ENCODE measurements around the gene ZBTB38. TPM values are rescaled to one million over a fixed set of nuclear protein-coding genes. Genes with fewer than 3 reads are reported as not detected.

Gene ZBTB38
- total and polyA plus RNA-seq, 2 experiments from 2014 or later: 112 to 175 TPM

- Histone ChIP-seq H3K79me2 (ENCODE audit: insufficient read depth) (peaks cover 65% of the 10 kb centered on the region), H3K4me1 (ENCODE audit: insufficient read depth) (peaks cover 58% of the 10 kb centered on the region), H3K9me3 (ENCODE audit: low read depth) (no peaks in the 10 kb centered on the region), H3K9ac (peak overlapping the region; percentile 93), H3K4me3 (peak overlapping the region; percentile 88), H3F3A (ENCODE audit: insufficient read depth) (peaks cover 64% of the 10 kb centered on the region), H3K9me2 (ENCODE audit: insufficient read depth) (no peaks in the 10 kb centered on the region), H3K4me2 (ENCODE audit: unreplicated experiment) (peak overlapping the region; percentile 89), H3K27me3 (replicated peaks; ENCODE audit: insufficient read depth) (no peaks in the 10 kb centered on the region), H3K36me3 (ENCODE audit: low read depth) (peaks cover 36% of the 10 kb centered on the region), H4K20me1 (ENCODE audit: insufficient read depth) (no peaks in the 10 kb centered on the region), H2AFZ (no peak overlapping the region), H3K27ac (peak overlapping the region; percentile 92)
- 95 to 96% methylated on average over 1 of the region's 1 CpG for WGBS, 2 experiments (ENCODE audit: low coverage in 1 of 2, low lambda C conversion rate in 2 of 2, missing lambda C conversion rate in 2 of 2)
- no peak for DNase-seq
- in situ Hi-C loops (cut with MboI): no loop called here
- TF ChIP-seq EZH2phosphoT487 (IDR thresholded peaks at IDR 0.05; ENCODE audit: insufficient read depth, low read depth) (no peak), EZH2 (IDR thresholded peaks at IDR 0.05; ENCODE audit: insufficient read depth, poor library complexity, severe bottlenecking) (no peak)
Measured at GRCh38 chr3:141401095-141401494, 32.8 kb downstream of the ZBTB38 start.

DNA sequence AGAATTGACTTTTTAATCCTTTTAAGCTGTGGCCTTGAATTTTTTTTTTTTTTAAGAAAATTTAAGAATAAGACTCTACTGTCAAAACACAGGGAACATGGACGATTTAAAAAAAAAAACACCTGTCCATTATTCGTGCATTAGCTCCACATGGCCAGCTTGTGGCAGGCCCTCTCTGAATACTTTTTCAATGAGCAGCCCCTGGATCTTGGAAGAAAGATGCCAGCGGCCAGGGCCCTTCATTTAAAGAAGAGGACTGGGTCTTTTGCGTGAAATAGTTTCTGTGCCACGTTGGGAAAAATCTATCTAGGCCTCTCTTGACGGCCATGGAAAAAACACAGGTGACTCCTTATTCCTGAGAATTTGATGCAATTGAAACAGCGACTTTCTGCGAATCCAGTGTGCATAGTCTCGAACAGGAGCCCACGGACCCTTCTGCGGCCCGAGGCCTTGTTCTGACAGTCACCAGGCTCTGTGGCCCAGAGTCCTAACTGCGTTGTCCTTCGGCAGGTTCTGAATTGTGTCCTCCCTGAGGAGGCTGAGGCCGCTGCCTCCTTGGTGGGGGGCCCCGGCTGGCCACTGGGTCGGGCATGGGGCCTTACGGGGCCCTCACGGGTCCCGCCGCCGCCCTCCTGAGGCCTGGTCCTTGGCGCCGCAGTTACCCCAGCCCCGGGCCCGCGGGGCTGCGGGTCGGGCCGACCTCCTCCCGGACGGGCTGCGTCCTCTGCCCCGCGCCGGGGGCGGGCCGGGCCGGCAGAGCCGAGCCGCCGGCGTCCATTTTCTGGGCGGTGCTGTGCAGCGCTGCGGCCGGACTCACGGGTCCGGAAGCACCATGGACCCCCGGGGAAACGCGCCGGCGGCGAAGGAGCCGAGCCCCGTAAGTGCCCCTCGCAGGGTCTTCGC is 33.5 kb downstream of the ZBTB38 start:
- peak overlapping the region; percentile 88 for H3K4me3 ChIP-seq
- H3K79me2 ChIP-seq (ENCODE audit: insufficient read depth): peaks cover 70% of the 10 kb centered on the region
- peak overlapping the region; percentile 93 for H3K9ac ChIP-seq
- H3K4me2 ChIP-seq (ENCODE audit: unreplicated experiment): peak overlapping the region; percentile 89
- peak overlapping the region; percentile 50 for H2AFZ ChIP-seq
- H3K9me3 ChIP-seq (ENCODE audit: low read depth): no peaks in the 10 kb centered on the region
- H4K20me1 ChIP-seq (ENCODE audit: insufficient read depth): no peaks in the 10 kb centered on the region
- in situ Hi-C loops (cut with MboI): no loop called here
- TF ChIP-seq EZH2 (IDR thresholded peaks at IDR 0.05; ENCODE audit: insufficient read depth, poor library complexity, severe bottlenecking) (no peak), EZH2phosphoT487 (IDR thresholded peaks at IDR 0.05; ENCODE audit: insufficient read depth, low read depth) (no peak)
- H3K27ac ChIP-seq: peak overlapping the region; percentile 92
- H3K27me3 ChIP-seq (replicated peaks; ENCODE audit: insufficient read depth): no peaks in the 10 kb centered on the region
- WGBS, 2 experiments (ENCODE audit: low coverage in 1 of 2, low lambda C conversion rate in 2 of 2, missing lambda C conversion rate in 2 of 2): 17 to 24% methylated on average over 31 to 45 of the region's 59 CpGs
- peaks cover 65% of the 10 kb centered on the region for H3K4me1 ChIP-seq (ENCODE audit: insufficient read depth)
- H3F3A ChIP-seq (ENCODE audit: insufficient read depth): peaks cover 71% of the 10 kb centered on the region
- peaks cover 33% of the 10 kb centered on the region for H3K36me3 ChIP-seq (ENCODE audit: low read depth)
- peak; percentile 73 for DNase-seq
- H3K9me2 ChIP-seq (ENCODE audit: insufficient read depth): no peaks in the 10 kb centered on the region

- Histone ChIP-seq H3F3A (ENCODE audit: insufficient read depth) (peaks cover 77% of the 10 kb centered on the region), H3K79me2 (ENCODE audit: insufficient read depth) (peaks cover 67% of the 10 kb centered on the region), H3K4me3 (peak overlapping the region; percentile 88), H3K9ac (peak overlapping the region; percentile 93), H3K9me2 (ENCODE audit: insufficient read depth) (no peaks in the 10 kb centered on the region), H3K27ac (peak overlapping the region; percentile 92), H3K4me1 (ENCODE audit: insufficient read depth) (peaks cover 71% of the 10 kb centered on the region), H3K36me3 (ENCODE audit: low read depth) (peaks cover 28% of the 10 kb centered on the region), H3K27me3 (replicated peaks; ENCODE audit: insufficient read depth) (no peaks in the 10 kb centered on the region), H3K9me3 (ENCODE audit: low read depth) (no peaks in the 10 kb centered on the region), H3K4me2 (ENCODE audit: unreplicated experiment) (peak overlapping the region; percentile 89), H4K20me1 (ENCODE audit: insufficient read depth) (no peaks in the 10 kb centered on the region), H2AFZ (no peak overlapping the region)
- TF ChIP-seq EZH2 (IDR thresholded peaks at IDR 0.05; ENCODE audit: insufficient read depth, poor library complexity, severe bottlenecking): no peak
- no peak for TF ChIP-seq EZH2phosphoT487 (IDR thresholded peaks at IDR 0.05; ENCODE audit: insufficient read depth, low read depth)
- DNase-seq: peak; percentile 81
- 1 to 2% methylated on average over 17 to 49 of the region's 58 CpGs for WGBS, 2 experiments (ENCODE audit: low coverage in 1 of 2, low lambda C conversion rate in 2 of 2, missing lambda C conversion rate in 2 of 2)
- in situ Hi-C loops (cut with MboI): no loop called here
Measured at GRCh38 chr3:141402476-141403171, 34.3 kb downstream of the ZBTB38 start.

GRCh38 chr3:141403576-141403975 is 35.3 kb downstream of the ZBTB38 start:
- TF ChIP-seq EZH2phosphoT487 (IDR thresholded peaks at IDR 0.05; ENCODE audit: insufficient read depth, low read depth) (no peak), EZH2 (IDR thresholded peaks at IDR 0.05; ENCODE audit: insufficient read depth, poor library complexity, severe bottlenecking) (no peak)
- Histone ChIP-seq H3K9ac (peak overlapping the region; percentile 93), H3K27ac (peak overlapping the region; percentile 92), H3K4me2 (ENCODE audit: unreplicated experiment) (peak overlapping the region; percentile 89), H3K9me2 (ENCODE audit: insufficient read depth) (no peaks in the 10 kb centered on the region), H3K9me3 (ENCODE audit: low read depth) (no peaks in the 10 kb centered on the region), H3F3A (ENCODE audit: insufficient read depth) (peaks cover 86% of the 10 kb centered on the region), H3K4me3 (peak overlapping the region; percentile 88), H3K79me2 (ENCODE audit: insufficient read depth) (peaks cover 72% of the 10 kb centered on the region), H2AFZ (no peak overlapping the region), H3K4me1 (ENCODE audit: insufficient read depth) (peaks cover 80% of the 10 kb centered on the region), H3K36me3 (ENCODE audit: low read depth) (peaks cover 27% of the 10 kb centered on the region), H3K27me3 (replicated peaks; ENCODE audit: insufficient read depth) (no peaks in the 10 kb centered on the region), H4K20me1 (ENCODE audit: insufficient read depth) (no peaks in the 10 kb centered on the region)
- DNase-seq: no peak
- in situ Hi-C loops (cut with MboI): no loop called here
- 4 to 8% methylated on average over 4 of the region's 4 CpGs for WGBS, 2 experiments (ENCODE audit: low coverage in 1 of 2, low lambda C conversion rate in 2 of 2, missing lambda C conversion rate in 2 of 2)

Measured in GM23248 (cell line).